NCI-H446 treated with DMSO at 0.1 percent for 48 hours (cell line): ENCODE data around the gene TRIM46.
"Not testable (repeated sequence)": the region's sequence is repeated elsewhere in the genome, so short reads cannot be mapped to it uniquely, and the experiment has no call there.

Experiments used
- DNase-seq: peaks from one replicate; lab custom pipeline; 2025; lab: John Stamatoyannopoulos, UW

Gene TRIM46

GRCh38 chr1:155232001-155232978 is 58.6 kb downstream of the TRIM46 start:
- DNase-seq = not testable (repeated sequence)

GRCh38 chr1:155233502-155233901 is 59.9 kb downstream of the TRIM46 start:
- not testable (repeated sequence) for DNase-seq
